ENCODE measurements around the gene TEX51.

The TEX51 gene

DNA sequence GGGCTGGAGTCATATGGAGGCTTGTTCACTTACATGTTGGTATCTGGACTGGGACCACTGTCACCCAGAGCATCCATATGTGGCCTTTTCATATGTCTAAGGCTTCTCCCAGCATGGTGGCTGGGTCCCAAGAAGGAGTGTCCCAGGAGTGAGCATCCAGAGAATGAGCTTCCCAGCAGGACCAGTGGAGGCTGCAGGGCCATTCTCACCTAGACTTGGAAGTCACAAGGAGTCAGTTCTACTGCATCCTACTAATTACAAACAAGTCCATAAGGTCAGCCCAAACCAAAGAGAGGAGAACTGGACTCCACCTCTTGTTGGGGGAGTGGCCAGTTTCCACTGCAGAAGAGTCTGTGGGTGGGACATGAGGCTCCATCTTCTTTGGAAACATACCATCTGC, 5.1 kb upstream of the TEX51 start:
- DNase-seq: no peak

GRCh38 chr2:126894082-126894481, 4.6 kb upstream of the TEX51 start:
- DNase-seq: no peak

GRCh38 chr2:126894585-126895182, 4.0 kb upstream of the TEX51 start:
- no peak for DNase-seq

DNA sequence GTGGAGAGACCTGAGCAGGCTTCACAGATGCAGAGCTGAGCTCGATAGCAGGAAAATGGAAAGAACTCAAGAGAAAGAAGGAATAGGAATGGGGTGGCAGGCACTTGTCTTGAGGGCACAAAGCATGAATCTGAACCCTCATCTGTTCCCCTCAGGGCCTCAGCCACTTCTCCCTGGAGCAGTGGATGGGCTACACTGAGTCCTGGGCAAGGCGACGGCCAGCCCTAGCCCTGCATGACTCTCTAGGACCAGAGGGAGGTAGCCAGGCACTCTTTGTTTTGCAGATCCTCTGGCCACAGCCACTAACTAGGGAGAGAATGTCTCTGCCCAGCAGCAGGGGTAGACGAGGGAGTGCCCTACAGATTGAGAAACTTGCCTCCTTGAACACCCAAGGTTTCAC, 3.4 kb upstream of the TEX51 start:
- no peak for DNase-seq

GRCh38 chr2:126896471-126896870, 2.2 kb upstream of the TEX51 start:
- DNase-seq: no peak

DNA sequence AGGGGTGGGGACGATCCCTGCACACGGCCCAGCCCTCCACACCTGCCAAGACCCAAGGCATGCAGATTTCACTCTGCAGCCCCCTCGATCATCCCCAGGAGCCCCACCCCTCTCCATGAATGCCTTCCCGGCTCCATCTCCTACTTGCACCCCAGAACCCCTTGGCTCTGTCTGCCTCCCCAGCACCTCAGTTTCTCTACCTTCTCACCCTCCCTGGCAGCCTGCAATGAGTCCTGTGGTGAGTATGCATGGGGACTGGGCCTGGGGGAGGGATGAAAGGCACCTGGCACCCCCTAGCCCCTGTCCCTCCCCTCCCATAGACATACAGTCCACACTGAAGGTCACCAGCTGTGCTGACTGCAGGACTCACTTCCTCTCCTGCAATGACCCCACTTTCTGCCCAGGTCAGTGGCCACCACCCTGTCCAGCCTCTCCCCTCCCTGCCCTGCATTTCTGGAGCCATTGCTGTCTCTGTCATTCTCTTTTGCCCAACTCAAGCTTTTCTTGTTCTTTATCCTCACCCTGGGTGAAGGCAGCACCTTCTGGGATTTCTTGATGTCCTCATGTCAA, 1.0 kb downstream of the TEX51 start:
- DNase-seq: no peak

DNA sequence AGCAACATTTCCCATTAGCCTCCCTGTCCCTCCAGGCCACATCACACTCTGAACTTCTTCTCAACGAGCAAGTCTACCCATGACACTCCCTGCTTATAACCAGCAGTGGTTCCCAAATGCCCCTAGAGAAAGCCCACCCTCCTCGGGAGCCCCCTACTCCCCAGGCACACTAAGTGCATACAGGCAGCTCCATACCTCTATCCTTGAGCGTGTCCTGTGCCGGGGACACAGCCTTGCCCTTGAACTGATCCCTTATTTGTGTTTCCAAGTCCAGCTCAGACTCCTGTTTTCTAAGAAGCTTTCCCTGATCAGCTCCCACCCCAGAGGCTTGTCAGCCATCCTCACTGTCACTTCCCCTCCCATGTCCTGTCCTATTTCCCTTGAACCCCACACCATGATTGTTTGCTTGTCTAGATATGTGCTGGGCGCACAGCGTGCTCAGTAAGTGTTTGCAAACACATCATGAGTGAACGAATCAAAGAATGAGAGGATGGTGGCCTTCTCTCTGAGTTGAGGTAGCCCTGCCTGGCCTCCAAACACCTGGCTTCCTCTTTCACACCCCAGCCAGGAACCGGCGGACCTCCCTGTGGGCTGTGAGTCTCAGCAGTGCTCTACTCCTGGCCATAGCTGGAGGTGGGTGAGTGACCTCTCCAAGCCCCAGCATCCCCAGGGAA, 2.1 kb downstream of the TEX51 start:
- DNase-seq: no peak

- DNase-seq: no peak
These were observed 2.8 kb downstream of the TEX51 start for GRCh38 chr2:126901459-126901858.

- DNase-seq: no peak
These were observed 3.6 kb downstream of the TEX51 start for GRCh38 chr2:126902152-126902835.

GRCh38 chr2:126902859-126903258, 4.2 kb downstream of the TEX51 start:
- DNase-seq: no peak

- DNase-seq: no peak
These were observed 7.3 kb downstream of the TEX51 start for GRCh38 chr2:126905991-126906390.

DNA sequence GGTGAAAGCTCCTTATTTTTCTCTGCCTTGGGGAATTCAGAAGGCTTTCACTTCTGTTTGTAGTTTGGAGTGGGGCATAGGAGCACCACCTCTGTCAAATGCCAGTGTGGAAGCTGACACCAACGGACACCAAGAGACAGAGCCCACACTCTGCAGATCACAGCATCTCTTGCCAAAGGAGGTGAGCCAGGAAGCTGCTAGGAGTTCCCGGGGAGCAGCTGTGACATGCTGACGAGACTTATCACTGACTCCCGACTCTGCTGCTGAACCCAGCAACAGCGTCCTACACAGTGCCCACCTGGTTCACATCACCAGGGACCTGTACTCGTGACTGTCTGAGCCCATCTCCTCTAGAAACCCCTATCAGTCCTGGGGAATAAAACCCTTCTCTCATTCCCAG, 8.1 kb downstream of the TEX51 start:
- DNase-seq: no peak

GRCh38 chr2:126907671-126908070, 9.0 kb downstream of the TEX51 start:
- DNase-seq: no peak

- DNase-seq: no peak
These were observed 10.1 kb downstream of the TEX51 start for GRCh38 chr2:126908721-126909177.

- no peak for DNase-seq
These were observed 10.7 kb downstream of the TEX51 start for GRCh38 chr2:126909366-126909765.

- no peak for DNase-seq
These were observed 11.1 kb downstream of the TEX51 start for GRCh38 chr2:126909781-126910180.

- no peak for DNase-seq
These were observed 11.9 kb downstream of the TEX51 start for GRCh38 chr2:126910637-126911036.

DNA sequence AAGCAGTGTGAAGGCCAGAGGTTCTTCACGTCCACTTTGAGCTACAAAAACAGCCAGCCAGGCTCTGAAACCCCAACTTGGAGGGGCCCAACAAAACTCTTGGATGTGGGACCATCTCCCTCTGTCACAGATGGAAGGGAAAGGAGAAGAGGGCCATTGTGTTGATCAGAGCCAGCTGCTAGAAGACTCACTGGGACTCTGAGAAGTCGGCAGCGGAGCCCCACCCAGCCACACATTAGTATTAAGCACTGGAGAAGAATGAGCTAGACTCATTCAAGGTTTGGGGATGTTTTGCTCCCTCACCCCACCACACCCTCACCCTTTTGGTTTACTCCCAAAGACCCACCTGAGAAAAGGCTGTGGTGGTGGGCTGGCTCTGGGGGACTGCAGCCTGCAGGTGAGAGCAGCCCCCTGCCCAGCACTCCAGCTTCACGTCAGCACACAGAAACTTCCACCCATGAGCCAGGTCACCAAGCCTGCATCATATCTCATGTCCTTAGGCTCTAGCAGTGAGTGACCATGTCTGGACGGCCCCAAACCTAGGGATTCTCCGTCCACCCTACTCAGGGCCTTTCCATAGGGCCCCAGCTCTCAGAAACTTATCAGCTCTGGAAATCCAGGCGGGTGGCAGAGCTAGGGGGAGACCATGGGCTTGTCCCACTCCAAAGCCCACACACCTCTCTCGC, 12.6 kb downstream of the TEX51 start:
- no peak for DNase-seq

DNA sequence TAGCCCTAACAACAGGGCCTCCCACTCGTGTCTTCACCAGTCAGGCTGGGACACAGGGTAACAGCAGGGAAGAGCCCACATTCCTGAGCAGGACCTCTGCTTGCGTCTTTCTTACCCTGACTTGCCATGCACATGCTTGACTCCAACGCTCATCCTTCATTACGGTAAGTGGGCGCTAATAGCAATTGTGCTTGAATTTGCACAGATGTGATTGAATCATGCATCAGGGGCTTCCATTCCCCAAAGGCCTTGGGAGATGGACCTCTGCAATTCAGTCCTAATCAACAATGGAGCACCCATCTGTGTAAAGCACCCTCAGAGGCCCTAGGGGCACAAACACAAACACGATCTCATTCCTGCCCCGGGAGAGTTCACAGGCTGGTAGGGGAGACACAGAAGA, 13.5 kb downstream of the TEX51 start:
- DNase-seq: no peak

GRCh38 chr2:126913329-126913728, 14.6 kb downstream of the TEX51 start:
- no peak for DNase-seq

DNA sequence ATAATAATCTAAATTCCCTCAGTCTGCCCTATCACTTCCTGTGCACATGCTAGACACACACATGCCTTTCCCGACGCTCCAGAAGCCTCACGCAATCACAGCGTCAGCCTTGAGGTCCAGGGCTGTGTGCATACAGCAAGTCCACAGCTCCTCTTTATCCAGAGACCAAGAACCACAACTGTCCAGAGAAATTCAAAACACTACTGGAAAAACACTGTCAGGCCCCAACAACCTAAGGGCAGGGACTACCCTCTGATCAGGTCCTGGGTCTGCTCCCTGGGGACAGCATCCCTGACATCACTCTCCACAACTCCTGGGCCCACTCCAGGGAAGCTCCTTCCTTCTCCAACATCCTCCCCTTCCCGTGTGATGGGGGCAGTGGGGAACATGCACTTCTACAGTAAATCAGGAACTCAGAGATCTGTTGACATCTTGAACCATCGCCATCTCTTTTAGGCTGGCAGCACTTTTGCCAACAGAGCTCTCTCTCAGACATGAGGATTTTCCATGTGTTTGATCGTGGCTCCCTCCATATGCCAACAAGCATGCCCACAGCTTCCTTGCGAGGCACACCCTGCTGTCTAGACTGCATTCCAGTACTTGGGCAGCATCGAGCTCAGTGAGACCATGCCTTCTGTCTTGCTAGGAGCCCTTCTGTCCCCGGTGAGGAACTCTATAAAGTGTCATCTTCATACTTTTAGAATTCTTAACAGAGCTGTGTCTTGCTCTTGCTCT, 15.4 kb downstream of the TEX51 start:
- DNase-seq: no peak

DNA sequence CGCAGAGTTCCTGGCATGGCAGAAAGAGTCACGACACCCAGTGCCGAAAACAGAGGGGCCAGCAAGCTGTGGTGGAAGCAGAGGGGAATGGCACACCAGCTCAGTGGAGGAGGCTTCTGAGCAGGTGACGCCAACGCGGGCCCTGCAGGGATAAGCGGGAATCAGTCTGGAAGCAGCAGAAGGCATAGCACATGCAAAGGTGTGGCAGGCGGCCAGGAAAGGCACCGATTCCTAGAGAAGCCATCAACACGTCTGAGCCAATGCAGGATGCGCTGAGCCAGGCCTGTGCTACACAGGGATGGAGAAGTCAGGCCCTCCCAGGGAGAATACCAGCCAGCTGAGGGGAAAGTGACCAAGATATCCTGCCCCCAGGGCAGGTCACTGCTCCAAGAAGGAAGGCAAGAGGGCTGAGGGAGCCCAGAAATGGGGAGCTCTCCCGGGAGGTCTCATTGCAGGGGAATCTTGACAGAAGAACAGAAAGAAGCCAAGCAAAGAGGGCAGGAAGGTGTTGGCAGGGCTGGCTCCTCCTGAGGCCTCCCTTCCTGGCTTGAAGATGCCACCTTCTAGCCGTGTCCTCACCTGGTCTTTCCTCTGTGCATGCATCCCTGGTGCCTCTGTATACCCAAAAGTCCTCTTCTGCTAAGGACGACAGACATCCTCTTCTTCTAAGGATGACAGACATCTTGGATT, 16.3 kb downstream of the TEX51 start:
- DNase-seq: no peak

All from activated naive CD4-positive, alpha-beta T cell treated with anti-CD3 and anti-CD28 coated beads, Interleukin-2, amount 50 U/mL, for 16 hours (primary cell).